Measurements from ENCODE around the gene TNFAIP2.

Gene TNFAIP2

DNA sequence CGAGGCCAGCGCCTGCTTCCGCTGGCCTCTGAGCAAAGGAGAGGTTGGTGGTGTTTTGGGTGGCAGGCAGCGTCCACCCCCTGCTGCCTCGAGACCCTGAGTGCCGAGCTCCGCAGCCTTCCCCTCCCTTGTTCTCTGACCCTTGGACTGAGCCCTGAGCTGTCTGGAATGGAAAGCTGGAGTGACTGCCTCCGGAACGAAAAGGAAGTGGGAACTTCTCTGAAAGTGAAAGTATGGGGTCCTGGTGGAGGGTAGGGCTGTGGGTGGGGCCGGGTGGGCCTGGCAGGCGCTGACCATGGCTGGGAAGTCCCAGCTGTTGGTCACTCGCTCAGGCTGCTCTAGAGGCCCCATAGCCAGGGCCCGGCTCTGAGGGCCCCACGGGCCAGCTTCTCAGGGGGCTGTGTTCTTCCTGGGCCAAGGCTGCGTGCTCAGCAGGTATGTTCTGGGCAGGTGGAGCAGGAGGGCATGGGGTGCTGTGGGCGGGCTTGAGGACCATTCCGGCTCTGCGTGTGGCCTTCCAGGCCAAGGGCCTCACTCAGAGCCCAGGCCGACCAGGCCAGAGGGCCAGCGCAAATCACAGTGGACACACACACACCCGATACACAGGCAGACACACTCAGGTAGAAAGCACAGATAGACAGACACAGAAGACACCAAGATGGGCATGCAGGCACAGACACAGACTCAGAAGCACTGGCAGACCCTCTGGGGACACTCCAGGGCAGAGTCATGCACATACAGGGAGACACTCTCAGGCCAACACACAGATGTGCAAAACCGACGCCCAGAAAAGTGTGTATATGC lies 28.7 kb upstream of the TNFAIP2 start, which contains the start of gene EXOC3L4:
TSS of gene EXOC3L4 (plus strand) at position 320 of the 804 bp plus-strand sequence. CDS start 5,495 bp downstream, outside the sequence.
- no peak for DNase-seq

DNA sequence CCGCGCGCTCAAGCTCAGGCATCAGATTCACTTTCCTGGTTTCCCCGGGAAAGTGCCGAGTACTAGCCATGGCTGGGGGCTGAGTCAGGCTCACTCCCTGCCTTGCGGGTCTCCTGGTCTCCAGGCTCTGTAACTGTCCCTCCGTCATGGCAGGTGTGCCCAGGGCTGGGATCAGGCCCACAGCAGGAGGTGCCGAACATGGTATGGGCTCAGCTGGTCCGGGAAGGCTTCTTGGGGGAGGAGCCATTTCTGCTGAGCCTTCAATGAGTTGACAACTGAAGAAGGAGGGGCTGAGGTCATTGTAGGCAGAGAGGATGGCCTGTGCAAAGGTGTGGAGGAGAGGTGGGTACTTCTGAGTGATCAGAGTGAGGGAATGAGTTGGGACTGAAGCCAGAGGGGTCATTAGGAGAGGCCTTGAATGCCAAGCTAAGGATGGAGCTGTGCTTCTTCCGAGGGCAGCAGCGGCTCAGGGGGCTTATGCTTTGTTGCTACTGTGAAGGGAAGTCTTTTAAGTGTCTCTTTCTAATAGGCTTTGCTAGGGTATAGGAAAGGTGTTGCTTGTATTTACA lies 28.0 kb upstream of the TNFAIP2 start:
- no peak for DNase-seq

GRCh38 chr14:103096387-103096786 lies 26.9 kb upstream of the TNFAIP2 start:
- DNase-seq: no peak

DNA sequence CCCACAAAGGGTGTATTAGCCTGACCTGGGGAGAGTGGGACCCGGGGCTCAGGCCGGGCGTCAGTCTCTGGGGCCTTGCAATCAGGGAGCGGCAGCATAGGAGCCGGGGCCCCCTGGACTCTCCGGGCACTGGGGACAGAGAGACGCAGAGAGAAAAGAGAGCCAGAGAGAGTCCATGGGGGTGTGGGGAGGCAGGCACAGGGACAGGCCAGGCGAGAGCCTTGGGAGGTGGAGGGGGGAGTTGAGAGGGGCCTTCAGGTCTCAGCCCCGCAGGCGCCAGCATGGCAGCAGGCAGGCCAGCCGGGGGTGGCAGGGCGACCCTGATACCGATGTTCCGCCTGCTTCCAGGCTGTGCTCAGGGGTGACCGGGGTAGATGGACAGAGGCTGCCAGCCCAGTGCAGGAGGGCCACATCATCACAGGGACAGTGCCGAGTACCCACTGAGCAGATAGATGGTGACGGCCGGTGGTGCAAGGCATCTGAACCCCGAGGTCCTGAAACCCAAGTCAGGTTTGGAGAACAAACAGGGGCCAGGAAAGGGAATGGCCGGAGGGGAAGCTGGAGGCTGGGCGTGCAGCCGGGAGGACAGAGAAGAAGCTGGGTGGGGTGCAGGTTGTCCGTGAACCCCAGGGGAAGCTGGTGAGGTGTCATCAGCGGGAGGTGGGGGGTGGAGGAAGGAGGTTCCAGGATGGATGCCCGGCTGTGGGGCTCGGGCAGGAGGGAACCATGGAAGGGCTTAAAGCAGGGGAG lies 25.8 kb upstream of the TNFAIP2 start:
- no peak for DNase-seq

DNA sequence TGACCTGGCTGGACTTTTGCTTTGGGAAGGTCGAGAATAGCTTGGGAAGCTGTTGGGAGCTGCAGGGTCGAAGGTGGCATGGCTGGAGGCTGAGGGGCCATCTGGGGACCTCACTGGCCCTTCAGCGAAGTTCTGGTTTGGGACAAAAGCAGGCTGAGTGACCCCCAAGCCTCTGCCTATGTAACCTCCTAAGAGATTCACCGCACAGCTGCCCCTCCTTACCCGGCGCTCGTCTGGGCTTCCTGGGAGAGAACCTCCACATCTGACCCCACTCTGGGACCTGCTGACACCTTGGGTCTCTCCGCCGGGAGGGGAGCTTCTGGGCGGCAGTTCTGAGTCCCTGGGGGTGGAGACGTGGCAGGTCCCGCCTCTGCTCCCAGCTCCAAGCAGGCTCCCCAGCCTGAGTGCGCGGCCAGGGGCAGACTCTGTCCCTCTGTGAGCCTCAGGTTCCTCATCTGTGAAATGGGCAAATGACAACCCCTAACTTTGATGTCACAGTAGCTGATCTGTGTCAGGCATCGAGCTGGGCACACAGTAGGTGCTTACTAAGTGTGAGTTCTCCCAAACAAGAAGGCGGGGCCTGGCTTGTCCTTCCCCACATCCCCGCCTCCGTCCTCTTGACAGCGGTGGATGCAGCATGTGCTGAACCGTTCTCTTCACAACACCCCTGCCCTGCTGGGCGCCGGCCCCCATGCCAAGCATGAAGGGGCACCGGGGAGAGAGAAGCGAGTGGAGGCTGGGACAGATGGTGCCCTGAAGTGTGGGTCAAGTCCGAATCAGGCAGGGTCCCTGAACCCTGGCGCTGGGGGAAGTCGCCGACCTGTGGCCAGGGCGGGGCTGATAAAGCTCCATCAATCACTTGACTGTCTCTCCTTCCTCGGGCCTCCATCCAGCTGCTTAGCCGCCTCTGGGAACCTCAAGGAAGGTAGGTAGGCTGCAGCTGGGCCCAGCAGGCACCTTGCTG lies 25.0 kb upstream of the TNFAIP2 start:
- DNase-seq: no peak

GRCh38 chr14:103099081-103099732 lies 24.1 kb upstream of the TNFAIP2 start:
- no peak for DNase-seq

DNA sequence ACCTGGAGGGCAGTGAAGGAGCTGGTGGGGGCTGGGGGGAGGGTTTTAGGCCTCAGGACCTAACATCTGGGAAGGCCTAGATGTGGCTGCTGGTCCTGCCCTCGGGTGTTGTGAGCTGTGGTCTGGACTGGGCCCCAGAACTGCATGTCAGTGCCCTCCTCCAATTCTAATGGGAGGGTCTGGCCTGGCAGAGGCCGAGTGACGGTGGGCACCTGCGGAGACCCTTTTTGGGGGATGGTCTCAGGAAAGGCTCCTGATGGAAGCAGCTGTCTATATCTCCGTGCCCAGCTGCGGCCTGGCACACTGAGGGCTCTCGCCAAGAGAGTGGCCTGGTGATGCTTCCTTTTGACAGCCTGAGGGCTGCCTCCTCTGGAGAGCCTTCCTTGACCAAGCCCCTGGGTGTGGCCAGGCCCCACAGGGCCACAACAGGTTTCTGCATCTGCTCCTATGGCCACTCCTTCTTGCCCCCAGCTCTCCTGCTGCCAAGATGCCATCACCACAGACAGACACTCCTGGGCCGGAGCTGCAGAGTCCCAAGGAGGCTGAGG lies 23.5 kb upstream of the TNFAIP2 start:
- DNase-seq: no peak

GRCh38 chr14:103100281-103101121 lies 22.8 kb upstream of the TNFAIP2 start:
- DNase-seq: no peak

DNA sequence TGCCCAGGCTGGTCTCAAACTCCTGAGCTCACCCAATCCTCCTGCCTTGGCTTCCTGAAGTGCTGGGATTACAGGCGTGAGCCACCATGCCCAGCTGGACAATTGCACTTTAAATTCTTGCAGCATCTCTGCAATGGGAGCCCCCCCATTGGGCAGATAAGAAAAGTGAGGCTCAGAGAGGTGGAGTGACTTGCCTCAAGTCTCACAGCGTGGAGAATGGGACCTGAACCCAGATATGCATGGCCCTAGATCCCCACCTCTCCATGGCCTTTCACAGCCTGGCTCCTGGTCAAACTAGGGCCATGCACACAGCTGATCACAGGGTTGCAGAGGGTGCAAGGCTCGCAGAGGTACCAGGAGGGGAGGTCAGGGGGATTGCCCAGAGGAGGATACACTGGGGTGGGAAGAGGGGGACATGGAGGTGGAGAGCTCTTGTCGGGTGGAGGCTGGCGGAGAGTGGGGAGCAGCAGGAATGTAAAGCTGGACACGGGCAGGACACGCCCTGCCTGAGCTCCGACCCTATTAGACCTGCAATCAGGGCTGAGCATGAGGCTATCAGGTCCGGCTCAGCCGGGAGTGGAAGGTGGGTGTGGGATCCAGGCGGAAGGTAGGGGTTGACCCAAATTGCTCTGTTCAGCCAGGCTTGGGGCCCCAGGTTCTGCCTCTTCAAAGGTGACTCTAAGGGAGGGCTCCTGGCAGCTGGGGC lies 21.9 kb upstream of the TNFAIP2 start:
- no peak for DNase-seq

DNA sequence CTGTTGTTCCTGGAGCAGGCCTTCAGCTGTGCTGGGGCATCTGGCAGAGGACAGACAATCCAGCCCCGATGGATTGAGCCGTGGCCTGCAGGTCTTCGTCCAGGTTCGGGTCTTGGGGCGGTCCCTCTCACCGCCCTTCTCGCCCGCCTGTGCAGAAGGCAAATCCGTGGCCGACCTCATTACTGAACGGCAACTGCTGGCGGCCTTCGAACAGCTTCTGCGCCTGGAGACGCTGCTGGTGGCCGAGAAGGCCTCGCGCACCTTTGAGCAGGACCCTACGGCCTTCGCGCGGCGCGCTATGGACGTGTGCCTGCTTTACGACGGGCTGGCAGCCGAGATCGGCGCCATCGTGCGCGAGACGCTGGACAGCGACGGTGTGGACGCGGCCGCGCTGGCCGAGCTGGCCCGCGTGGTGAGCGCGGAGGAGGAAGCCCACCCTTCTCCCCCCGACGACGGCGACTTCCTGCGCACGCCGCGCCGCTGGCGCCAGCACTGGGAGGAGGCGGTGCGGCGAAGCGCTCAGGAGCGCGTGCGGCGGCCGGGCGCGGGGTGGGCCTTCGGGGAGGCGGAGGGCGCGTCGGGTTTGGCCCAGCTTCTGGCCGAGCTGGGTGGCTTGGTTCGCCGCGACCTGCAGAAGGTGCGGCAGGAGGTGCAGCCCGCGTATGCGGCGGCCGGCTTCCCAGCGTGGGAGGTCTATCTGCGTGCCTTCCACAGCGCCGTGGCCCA lies 21.1 kb upstream of the TNFAIP2 start:
- DNase-seq: no peak

GRCh38 chr14:103102689-103103260 lies 20.5 kb upstream of the TNFAIP2 start:
- DNase-seq: no peak

- no peak for DNase-seq
Observed at GRCh38 chr14:103103461-103104388, 19.5 kb upstream of the TNFAIP2 start.

DNA sequence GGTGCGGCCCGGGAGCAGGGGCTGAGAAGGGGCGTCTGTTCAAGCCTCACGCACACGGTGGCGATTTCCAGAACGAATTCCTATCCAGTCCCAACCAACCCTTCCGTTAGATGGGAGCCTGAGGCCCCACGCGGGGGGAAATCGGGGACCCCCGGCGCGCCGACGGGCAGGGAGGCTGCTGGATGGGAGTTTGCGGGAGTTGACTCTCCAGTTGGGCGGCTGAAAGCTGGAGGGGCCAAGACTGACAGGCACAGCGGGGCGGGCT lies 18.9 kb upstream of the TNFAIP2 start:
- no peak for DNase-seq

GRCh38 chr14:103104654-103105452 lies 18.4 kb upstream of the TNFAIP2 start:
- peak; percentile 70 for DNase-seq

DNA sequence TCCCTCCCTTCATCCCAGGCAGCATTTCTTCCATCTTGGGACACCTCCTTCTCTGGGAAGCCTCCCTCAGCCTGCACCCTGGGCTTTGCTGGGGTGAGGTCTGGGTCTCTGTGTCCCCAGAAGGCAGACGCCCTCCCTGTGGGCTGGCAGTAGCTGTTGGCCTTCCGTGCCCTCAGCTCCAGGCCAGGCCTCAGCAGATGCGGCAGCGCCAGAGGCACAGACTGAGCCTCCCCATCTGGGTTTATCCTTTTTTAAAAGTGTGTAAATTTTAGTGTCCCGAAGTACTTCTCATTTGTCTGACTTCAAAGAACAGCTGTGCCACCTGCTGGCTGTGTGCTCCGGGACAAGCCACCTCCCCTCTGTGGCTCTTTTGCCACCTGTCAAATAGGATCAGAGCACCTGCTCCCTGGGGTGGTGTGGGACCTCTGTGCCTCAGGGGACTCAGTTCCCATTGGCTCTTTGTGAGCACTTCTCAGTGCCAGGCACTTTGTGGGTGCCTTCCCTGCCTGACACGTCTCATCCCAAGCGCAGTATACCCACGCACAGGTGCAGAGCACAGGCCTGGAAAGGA lies 17.6 kb upstream of the TNFAIP2 start:
- DNase-seq: no peak

GRCh38 chr14:103107455-103107854 lies 15.8 kb upstream of the TNFAIP2 start:
- DNase-seq: no peak
